K562 (cell line): Measurements from ENCODE around the gene WDR44. TPM values are rescaled to one million over a fixed set of nuclear protein-coding genes. Genes with fewer than 3 reads are reported as not detected.
A peak's percentile ranks its signal among the peaks of the same experiment; 100 is the strongest.

Experiments
- ATAC-seq: fragments of 200-7000 bp; cut with Tn5 transposase; 3 replicates; pipeline ENCODE4 v1.9.1; 2020; ENCODE audit warnings: moderate library complexity
- BruUV-seq: library from RNA; stranded (reverse); fragments of 400-500 nt; replicated peaks from 2 replicates; lab custom pipeline; 2021; lab: Mats Ljungman, UMichigan
- CTCF ChIA-PET: fragments of 300-600 bp; formaldehyde crosslinking; extraction: SDS; loops from one replicate; lab custom pipeline; 2021; ENCODE audit warnings: low intra/inter-chr PET ratio; lab: Yijun Ruan, JAX
- POLR2A ChIA-PET: fragments of 300-600, 350-650 bp; sonication (Branson Sonifier 250); formaldehyde crosslinking; extraction: SDS; loops from one replicate; lab custom pipeline; 2021; ENCODE audit warnings: antibody characterized with exemption, inconsistent platforms; lab: Yijun Ruan, JAX
- DNase-seq, 4 experiments: peaks; one replicate each; pipeline versions ENCODE4 v3.0.0 to v3.0.0-alpha.2; 2011 to 2018; ENCODE audit warnings: low spot score in 3 of 4, mixed read lengths in 3 of 4; ENCODE audit errors: extremely low read depth in 1 of 4
- FAIRE-seq: peaks from 2 replicates; lab custom pipeline; 2011; peaks lifted over from hg19 to GRCh38; lab: Jason Lieb, UNC
- H2AFZ ChIP-seq: 2 replicates; pipeline ENCODE4 v1.6.0; 2011; ENCODE audit warnings: low read depth, low read length, control low read depth, inconsistent platforms
- H3K27ac ChIP-seq: fragments of 200-600 bp; 3 replicates; pipeline ENCODE4 v1.8.0; 2011; ENCODE audit warnings: low read depth, mild to moderate bottlenecking, control low read depth, inconsistent platforms, low read length, moderate library complexity, mixed read lengths; ENCODE audit errors: extremely low read depth
- H3K27me3 ChIP-seq, 2 experiments: fragments of 300-600 bp in 1 of 2; 2 replicates in 1 of 2; 3 replicates in 1 of 2; pipeline versions ENCODE4 v1.6.0 to v1.8.0; 2011; ENCODE audit warnings: inconsistent platforms in 2 of 2, low read length in 2 of 2, mild to moderate bottlenecking in 1 of 2, mixed read lengths in 1 of 2, moderate library complexity in 1 of 2; ENCODE audit not compliant: control insufficient read depth in 2 of 2, insufficient read depth in 2 of 2
- H3K36me3 ChIP-seq: fragments of 300-600 bp; 3 replicates; pipeline ENCODE4 v1.8.0; 2011; ENCODE audit warnings: mild to moderate bottlenecking, low read length, inconsistent platforms; ENCODE audit not compliant: control insufficient read depth, insufficient read depth
- H3K4me1 ChIP-seq, 2 experiments: fragments of 200-600 bp in 1 of 2; replicated peaks in 1 of 2; 2 replicates in 1 of 2; 3 replicates in 1 of 2; pipeline versions ENCODE4 v1.5.1 to v1.8.0; 2011; ENCODE audit warnings: inconsistent platforms in 2 of 2, low read length in 2 of 2, mild to moderate bottlenecking in 1 of 2, mixed read lengths in 1 of 2, moderate library complexity in 1 of 2; ENCODE audit not compliant: control insufficient read depth in 2 of 2, insufficient read depth in 2 of 2
- H3K4me2 ChIP-seq: 2 replicates; pipeline ENCODE4 v1.6.1; 2011; ENCODE audit warnings: low read length, control low read depth, inconsistent platforms, mixed read lengths; ENCODE audit not compliant: insufficient read depth
- H3K4me3 ChIP-seq: fragments of 200-600 bp; sonication (generic), shearing (Covaris generic); 2 replicates; pipeline ENCODE4 v1.5.1; 2016; ENCODE audit warnings: control low read depth, inconsistent platforms
- H3K79me2 ChIP-seq: fragments of 200-600 bp; 3 replicates; pipeline ENCODE4 v1.8.0; 2011; ENCODE audit warnings: low read length, inconsistent platforms; ENCODE audit not compliant: control insufficient read depth, insufficient read depth
- H3K9ac ChIP-seq, 2 experiments: 2 replicates each; pipeline versions ENCODE4 v1.6.0 to v1.6.1; 2011; ENCODE audit warnings: low read depth in 2 of 2, low read length in 2 of 2, control low read depth in 1 of 2, inconsistent platforms in 1 of 2, mild to moderate bottlenecking in 1 of 2, mixed read lengths in 1 of 2; ENCODE audit not compliant: insufficient read depth in 1 of 2
- H3K9me1 ChIP-seq: one replicate; pipeline ENCODE4 v1.6.0; 2011; ENCODE audit warnings: inconsistent platforms, mild to moderate bottlenecking, low read length, moderate library complexity; ENCODE audit not compliant: control insufficient read depth, insufficient read depth
- H3K9me3 ChIP-seq: replicated peaks from 2 replicates; pipeline ENCODE4 v1.5.1; 2011; ENCODE audit warnings: low read depth, low read length, inconsistent platforms; ENCODE audit not compliant: control insufficient read depth, insufficient read depth
- H4K20me1 ChIP-seq: replicated peaks from 2 replicates; pipeline ENCODE4 v1.6.1; 2011; ENCODE audit warnings: low read length, inconsistent platforms, mixed read lengths; ENCODE audit not compliant: control insufficient read depth, insufficient read depth
- ADNP ChIP-seq: fragments of 200-800 bp; sonication (Bioruptor generic); IDR thresholded peaks from 2 replicates; pipeline ENCODE4 v1.6.1; 2016; ENCODE audit warnings: missing genetic modification characterization, missing compliant biosample characterization
- BCOR ChIP-seq: fragments of 450-650 bp; IDR thresholded peaks from 2 replicates; pipeline ENCODE4 v1.6.1; 2016
- CBX3 ChIP-seq, 2 experiments: IDR thresholded peaks; 1 replicate in 1 of 2; 2 replicates in 1 of 2; pipeline ENCODE4 v1.6.1; 2012; ENCODE audit warnings: inconsistent platforms in 2 of 2, low read length in 2 of 2, borderline replicate concordance in 1 of 2, control low read depth in 1 of 2
- KDM1A ChIP-seq, 2 experiments: fragments of 450-650 bp; IDR thresholded peaks; 2 replicates each; pipeline ENCODE4 v1.6.1; 2016; ENCODE audit warnings: mild to moderate bottlenecking in 2 of 2
- NR3C1 ChIP-seq: sonication (generic); formaldehyde crosslinking; IDR thresholded peaks from 2 replicates; pipeline ENCODE4 v1.8.1; 2022; ENCODE audit warnings: missing genetic modification reagents
- RBM25 ChIP-seq: fragments of 200-400 bp; formaldehyde crosslinking; IDR thresholded peaks from 2 replicates; pipeline ENCODE4 v1.6.1; 2018; ENCODE audit warnings: low read length, low read depth, moderate library complexity; ENCODE audit not compliant: severe bottlenecking
- RCOR1 ChIP-seq, 2 experiments: IDR thresholded peaks; 2 replicates each; pipeline ENCODE4 v1.6.1; 2012; ENCODE audit warnings: low read depth in 2 of 2, low read length in 2 of 2, borderline replicate concordance in 1 of 2, improper control_type of control experiment in 1 of 2
- SETDB1 ChIP-seq: IDR thresholded peaks from one replicate; pipeline ENCODE4 v1.6.1; 2012; ENCODE audit warnings: low read length, control low read depth, inconsistent platforms
- SMARCA5 ChIP-seq: fragments of 450-650 bp; IDR thresholded peaks from 2 replicates; pipeline ENCODE4 v1.6.1; 2016
- SNIP1 ChIP-seq: fragments of 450-650 bp; IDR thresholded peaks from 2 replicates; pipeline ENCODE4 v1.7.1; 2017; ENCODE audit warnings: low read depth, mild to moderate bottlenecking
- SRSF9 ChIP-seq: fragments of 200-400 bp; formaldehyde crosslinking; IDR thresholded peaks from 2 replicates; pipeline ENCODE4 v1.6.1; 2017; ENCODE audit warnings: low read depth, low read length, borderline replicate concordance
- in situ Hi-C: fragments of 300-500 bp; cut with MboI; formaldehyde crosslinking; loops from 4 replicates; pipeline ENCODE4 v1.15.0; 2018; ENCODE audit warnings: inconsistent platforms, mixed read lengths
- intact Hi-C: fragments of 100-400 bp; cut with micrococcal nuclease; formaldehyde crosslinking; loops from 2 replicates; pipeline ENCODE4 v1.14.2; 2022
- polyA plus RNA-seq, 8 experiments: library from polyadenylated mRNA; depleted of rRNA in 4 of 8; stranded (reverse) in 5 of 8; unstranded in 3 of 8; fragments of >200 nt; fragmentation: Nextera tagmentation in 2 of 8; fragmentation: Illumina TruSeq in 1 of 8; extraction: Ambion mirVana in 2 of 8; extraction: Trizol in 1 of 8; gene quantifications; 2 replicates each; pipeline versions ENCODE4 v1.2.1 to v1.2.3, GENCODE V29; 2011 to 2014; ENCODE audit warnings: inconsistent platforms in 1 of 8, missing spikeins in 1 of 8
- total RNA-seq, 7 experiments: library from RNA; depleted of rRNA in 6 of 7; stranded (reverse); fragments of >200 nt in 6 of 7; fragmentation: Illumina TruSeq in 2 of 7; extraction: Trizol in 2 of 7; gene quantifications; 2 replicates each; pipeline versions ENCODE4 v1.2.1 to v1.2.3, GENCODE V29; 2011 to 2021; ENCODE audit warnings: low replicate concordance in 1 of 7
- TF ChIP-seq, protein P1 (sequence below), 2 experiments: fragments of 200-800 bp in 1 of 2; sonication (Bioruptor generic) in 1 of 2; sonication (generic) in 1 of 2; formaldehyde crosslinking in 1 of 2; IDR thresholded peaks in 1 of 2; conservative IDR thresholded peaks in 1 of 2; 2 replicates each; pipeline versions ENCODE4 v1.5.0 to v1.6.1; 2016 to 2020; ENCODE audit warnings: missing compliant biosample characterization in 1 of 2, missing genetic modification characterization in 1 of 2, missing genetic modification reagents in 1 of 2

WDR44 gene
- total and polyA plus RNA-seq, 9 of the 15 experiments (the other 6 are each of a cell fraction or from before 2014, with no cell fraction given): 5.6 to 20.0 (median 14.6) TPM

DNA sequence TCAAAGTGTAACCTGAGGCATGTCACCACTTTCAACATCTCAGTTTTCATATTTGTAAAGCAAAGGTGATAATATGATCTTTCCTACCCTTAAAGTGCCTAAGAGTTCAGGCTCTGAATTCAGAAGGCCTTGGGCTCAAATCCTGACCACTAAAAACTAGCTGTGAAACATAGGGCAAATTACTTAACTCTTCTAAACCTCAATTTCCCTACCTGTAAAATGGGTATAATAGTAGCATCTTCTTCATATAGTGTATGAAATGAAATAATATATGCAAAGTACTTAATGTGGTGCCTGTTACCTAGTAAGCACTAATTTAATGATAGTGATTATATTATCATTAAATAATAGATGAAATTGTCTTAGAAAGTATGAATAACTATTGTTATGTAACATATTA is 7.0 kb upstream of the WDR44 start:
- no peak overlapping the region for H3K27ac ChIP-seq
- H3K9me3 ChIP-seq: no peaks in the 10 kb centered on the region
- ChIA-PET POLR2A (no interaction called here), CTCF (no interaction called here)
- DNase-seq (no peak), FAIRE-seq (no peak), ATAC-seq (no peak)
- H2AFZ ChIP-seq: no peak overlapping the region
- no peak overlapping the region for H3K9ac ChIP-seq
- H3K79me2 ChIP-seq: no peaks in the 10 kb centered on the region
- peaks cover 0 to 9% of the 10 kb centered on the region in 2 experiments; a peak in 3 of 5 replicates for H3K4me1 ChIP-seq
- BruUV-seq: no TSS peak
- no peaks in the 10 kb centered on the region for H4K20me1 ChIP-seq
- in situ Hi-C loops: no loop called here
- no peak overlapping the region for H3K4me2 ChIP-seq
- no peaks in the 10 kb centered on the region for H3K9me1 ChIP-seq
- H3K27me3 ChIP-seq: no peaks in the 10 kb centered on the region
- intact Hi-C loops: no loop called here
- no peak overlapping the region for H3K4me3 ChIP-seq
- no peak for TF ChIP-seq NR3C1
- peak; percentile 72 to 73 for TF ChIP-seq KDM1A (IDR thresholded peaks at IDR 0.05)
- peak; percentile 84 for TF ChIP-seq RBM25
- TF ChIP-seq, protein P1, sequence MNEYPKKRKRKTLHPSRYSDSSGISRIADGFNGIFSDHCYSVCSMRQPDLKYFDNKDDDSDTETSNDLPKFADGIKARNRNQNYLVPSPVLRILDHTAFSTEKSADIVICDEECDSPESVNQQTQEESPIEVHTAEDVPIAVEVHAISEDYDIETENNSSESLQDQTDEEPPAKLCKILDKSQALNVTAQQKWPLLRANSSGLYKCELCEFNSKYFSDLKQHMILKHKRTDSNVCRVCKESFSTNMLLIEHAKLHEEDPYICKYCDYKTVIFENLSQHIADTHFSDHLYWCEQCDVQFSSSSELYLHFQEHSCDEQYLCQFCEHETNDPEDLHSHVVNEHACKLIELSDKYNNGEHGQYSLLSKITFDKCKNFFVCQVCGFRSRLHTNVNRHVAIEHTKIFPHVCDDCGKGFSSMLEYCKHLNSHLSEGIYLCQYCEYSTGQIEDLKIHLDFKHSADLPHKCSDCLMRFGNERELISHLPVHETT (CRISPR knock-in tag; conservative IDR thresholded peaks at IDR 0.05 in 1 of 2, IDR thresholded peaks at IDR 0.05 in 1 of 2): no peak
- TF ChIP-seq RCOR1 (IDR thresholded peaks at IDR 0.05; ENCODE audit: borderline replicate concordance in 1 of 2, low read depth in 2 of 2, low read length in 2 of 2): 0 out of 4 replicates have a peak, but pooled peaks of 1 of the 2 experiments have one; percentile 19
- TF ChIP-seq CBX3 (IDR thresholded peaks at IDR 0.05; ENCODE audit: borderline replicate concordance in 1 of 2, low read length in 2 of 2): peak in 1 of 2 experiments; percentile 34; a peak in 1 of 3 replicates
- TF ChIP-seq SRSF9: no peak
- TF ChIP-seq ADNP (tag): peak; percentile 83
- TF ChIP-seq SMARCA5: 0 out of 2 replicates have a peak, but pooled peaks have one; percentile 42
- no peak for TF ChIP-seq SNIP1
- no peak for TF ChIP-seq SETDB1
- TF ChIP-seq BCOR: peak; percentile 94
- H3K36me3 ChIP-seq: no peaks in the 10 kb centered on the region
